Right renal cortex interstitium (tissue), 3 donors: ENCODE data around the gene IGSF8. TPM values are rescaled to one million over a fixed set of nuclear protein-coding genes. Genes with fewer than 3 reads are reported as not detected.
"Not testable (repeated sequence)": the region's sequence is repeated elsewhere in the genome, so short reads cannot be mapped to it uniquely, and the experiment has no call there.

ENCODE experiments used
- DNase-seq, 3 donors: peaks; one replicate each; pipeline ENCODE4 v3.0.0-alpha.2; 2013; ENCODE audit warnings: low read depth in 3 of 3, low spot score in 2 of 3
- polyA plus RNA-seq, 3 donors: library from polyadenylated mRNA; unstranded; fragments of 120-200 nt; gene quantifications; one replicate each; pipeline ENCODE4 v1.2.1, GENCODE V29; 2013; ENCODE audit not compliant: insufficient read length in 3 of 3

The IGSF8 gene
- polyA plus RNA-seq, 3 donors, result 24.8 to 33.0 (median 29.2) TPM

GRCh38 chr1:160070243-160071163 is 27.9 kb downstream of the IGSF8 start:
- peak in 2 of 3 donors; percentile 42 to 47 for DNase-seq

- no peak for DNase-seq
Measured at GRCh38 chr1:160069460-160070231, 28.8 kb downstream of the IGSF8 start, which contains the start of gene KCNJ10. TSS of gene KCNJ10 (minus strand) at chr1:160070160. CDS start at chr1:160042532, 27,628 bp downstream.

- no peak for DNase-seq
Measured at GRCh38 chr1:160068225-160068624, 30.2 kb downstream of the IGSF8 start.

GRCh38 chr1:160066829-160067745 is 31.3 kb downstream of the IGSF8 start:
- DNase-seq, result no peak

GRCh38 chr1:160064746-160065145 is 33.7 kb downstream of the IGSF8 start:
- no peak for DNase-seq

GRCh38 chr1:160064164-160064563 is 34.3 kb downstream of the IGSF8 start:
- no peak for DNase-seq

GRCh38 chr1:160063176-160063575 is 35.2 kb downstream of the IGSF8 start:
- no peak for DNase-seq

- no peak for DNase-seq
Measured at GRCh38 chr1:160062230-160062532, 36.2 kb downstream of the IGSF8 start.

- no peak for DNase-seq
Measured at GRCh38 chr1:160061369-160062229, 36.8 kb downstream of the IGSF8 start.

- no peak for DNase-seq
Measured at GRCh38 chr1:160058087-160058486, 40.3 kb downstream of the IGSF8 start.

- no peak for DNase-seq
Measured at GRCh38 chr1:160056648-160057169, 41.7 kb downstream of the IGSF8 start.

GRCh38 chr1:160053548-160054365 is 44.7 kb downstream of the IGSF8 start:
- no peak for DNase-seq

GRCh38 chr1:160052936-160053335 is 45.5 kb downstream of the IGSF8 start:
- no peak for DNase-seq

- DNase-seq, result no peak
Measured at GRCh38 chr1:160050619-160051018, 47.8 kb downstream of the IGSF8 start.

- DNase-seq, result not testable (repeated sequence)
Measured at GRCh38 chr1:160050182-160050581, 48.2 kb downstream of the IGSF8 start.

GRCh38 chr1:160049101-160049500 is 49.3 kb downstream of the IGSF8 start:
- DNase-seq, result no peak

GRCh38 chr1:160048335-160048734 is 50.1 kb downstream of the IGSF8 start:
- no peak for DNase-seq

- DNase-seq, result no peak
Measured at GRCh38 chr1:160047111-160047991, 51.1 kb downstream of the IGSF8 start.
